Adipocyte (in vitro differentiated cells): ENCODE data around the gene TMEM263.
A peak's percentile ranks its signal among the peaks of the same experiment; 100 is the strongest.
"Not testable (repeated sequence)": the region's sequence is repeated elsewhere in the genome, so short reads cannot be mapped to it uniquely, and the experiment has no call there.

ENCODE experiments used
- DNase-seq: peaks from one replicate; pipeline ENCODE4 v3.0.0-alpha.2; 2015; ENCODE audit warnings: low read depth
- H3K27me3 ChIP-seq: replicated peaks from 2 replicates; pipeline ENCODE4 v1.7.0; 2013; ENCODE audit warnings: mild to moderate bottlenecking, low read length, moderate library complexity; ENCODE audit not compliant: control insufficient read depth, insufficient read depth
- H3K36me3 ChIP-seq: 2 replicates; pipeline ENCODE4 v1.7.0; 2013; ENCODE audit warnings: low read length, mild to moderate bottlenecking, moderate library complexity; ENCODE audit not compliant: control insufficient read depth, insufficient read depth, severe bottlenecking
- H3K4me1 ChIP-seq: 2 replicates; pipeline ENCODE4 v1.7.0; 2013; ENCODE audit warnings: mild to moderate bottlenecking, low read length, moderate library complexity; ENCODE audit not compliant: control insufficient read depth, insufficient read depth
- H3K4me3 ChIP-seq: 2 replicates; pipeline ENCODE4 v1.7.0; 2013; ENCODE audit warnings: mild to moderate bottlenecking, low read length, moderate library complexity
- H3K9ac ChIP-seq: 2 replicates; pipeline ENCODE4 v1.7.0; 2013; ENCODE audit warnings: mild to moderate bottlenecking, low read length, moderate library complexity
- H3K9me3 ChIP-seq: 2 replicates; pipeline ENCODE4 v1.7.0; 2013; ENCODE audit warnings: mild to moderate bottlenecking, low read length, moderate library complexity; ENCODE audit not compliant: control insufficient read depth

The TMEM263 gene

GRCh38 chr12:106987846-106988245 is 32.1 kb downstream of the TMEM263 start:
- Histone ChIP-seq H3K27me3 (no peaks in the 10 kb centered on the region), H3K9ac (peak overlapping the region; percentile 66), H3K4me3 (peak overlapping the region; percentile 93), H3K36me3 (peaks cover 13% of the 10 kb centered on the region), H3K4me1 (peaks cover 35% of the 10 kb centered on the region), H3K9me3 (no peaks in the 10 kb centered on the region)
- no peak for DNase-seq

GRCh38 chr12:106994579-106995220 is 39.0 kb downstream of the TMEM263 start:
- Histone ChIP-seq H3K9ac (peak overlapping the region; percentile 27), H3K4me1 (peaks cover 21% of the 10 kb centered on the region), H3K36me3 (peaks cover 8% of the 10 kb centered on the region), H3K27me3 (no peaks in the 10 kb centered on the region), H3K9me3 (no peaks in the 10 kb centered on the region), H3K4me3 (no peak overlapping the region)
- DNase-seq: peak; percentile 79

DNA sequence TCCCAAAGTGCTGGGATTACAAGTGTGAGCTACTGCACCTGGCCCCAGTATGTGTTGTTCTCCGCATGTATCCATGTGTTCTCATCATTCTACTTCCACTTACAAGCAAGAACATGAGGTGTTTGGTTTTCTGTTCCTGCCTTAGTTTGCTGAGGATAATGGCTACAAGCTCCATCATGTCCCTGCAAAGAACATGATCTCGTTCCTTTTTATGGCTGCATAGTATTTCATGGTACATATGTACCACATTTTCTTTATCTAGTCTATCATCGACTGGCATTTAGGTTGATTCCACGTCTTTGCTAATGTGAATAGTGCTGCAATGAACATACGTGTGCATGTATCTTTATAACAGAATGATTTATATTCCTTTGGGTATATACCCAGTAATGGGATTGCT is 40.4 kb downstream of the TMEM263 start:
- not testable (repeated sequence) for DNase-seq, H3K9ac ChIP-seq, H3K27me3 ChIP-seq, H3K36me3 ChIP-seq, H3K4me3 ChIP-seq, H3K9me3 ChIP-seq
- peaks cover 26% of the 10 kb centered on the region for H3K4me1 ChIP-seq

DNA sequence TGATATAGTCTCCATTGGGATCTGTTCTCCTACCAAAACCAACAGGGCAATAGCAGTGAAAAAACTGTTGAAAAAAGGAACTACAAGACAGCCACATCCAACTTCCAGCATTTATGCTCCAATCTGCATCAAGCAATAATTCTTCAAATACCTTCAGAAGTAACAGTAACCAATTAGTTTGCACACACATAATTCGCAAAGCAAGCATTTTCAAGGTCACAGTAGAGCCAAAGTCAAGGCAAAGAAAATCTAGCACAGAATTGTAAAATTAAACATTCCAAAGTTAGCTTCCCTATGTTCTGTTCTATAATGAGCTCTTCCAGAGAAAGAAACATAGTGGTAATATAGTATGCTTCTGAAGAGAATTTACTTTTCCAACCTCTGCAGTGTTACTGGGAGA is 42.2 kb downstream of the TMEM263 start:
- DNase-seq: no peak
- H3K27me3 ChIP-seq: no peaks in the 10 kb centered on the region
- no peak overlapping the region for H3K4me3 ChIP-seq
- peaks cover 26% of the 10 kb centered on the region for H3K4me1 ChIP-seq
- no peaks in the 10 kb centered on the region for H3K9me3 ChIP-seq
- no peak overlapping the region for H3K9ac ChIP-seq
- peaks cover 8% of the 10 kb centered on the region for H3K36me3 ChIP-seq

DNA sequence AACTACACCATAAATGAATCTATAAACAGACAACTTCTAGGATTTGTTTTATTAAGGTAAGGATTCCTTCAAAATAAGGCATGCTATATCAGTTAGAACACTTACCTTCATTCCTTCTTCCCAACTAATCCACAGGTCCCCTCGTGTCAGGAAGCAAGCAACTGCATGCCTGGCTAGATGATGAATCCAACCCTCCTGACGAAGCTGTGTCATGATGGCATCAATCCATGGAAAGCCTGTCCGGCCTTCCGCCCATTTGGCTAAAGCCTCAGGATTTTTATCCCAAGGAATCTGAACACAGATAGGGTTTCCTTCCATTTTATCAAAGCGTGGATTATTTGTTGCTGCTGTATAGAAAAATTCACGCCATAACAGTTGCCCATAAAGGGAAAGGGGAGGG is 43.7 kb downstream of the TMEM263 start:
- H3K4me1 ChIP-seq: peaks cover 19% of the 10 kb centered on the region
- no peak for DNase-seq
- no peaks in the 10 kb centered on the region for H3K9me3 ChIP-seq
- peaks cover 8% of the 10 kb centered on the region for H3K36me3 ChIP-seq
- peak overlapping the region; percentile 61 for H3K9ac ChIP-seq
- H3K4me3 ChIP-seq: peak overlapping the region; percentile 53
- H3K27me3 ChIP-seq: no peaks in the 10 kb centered on the region

DNA sequence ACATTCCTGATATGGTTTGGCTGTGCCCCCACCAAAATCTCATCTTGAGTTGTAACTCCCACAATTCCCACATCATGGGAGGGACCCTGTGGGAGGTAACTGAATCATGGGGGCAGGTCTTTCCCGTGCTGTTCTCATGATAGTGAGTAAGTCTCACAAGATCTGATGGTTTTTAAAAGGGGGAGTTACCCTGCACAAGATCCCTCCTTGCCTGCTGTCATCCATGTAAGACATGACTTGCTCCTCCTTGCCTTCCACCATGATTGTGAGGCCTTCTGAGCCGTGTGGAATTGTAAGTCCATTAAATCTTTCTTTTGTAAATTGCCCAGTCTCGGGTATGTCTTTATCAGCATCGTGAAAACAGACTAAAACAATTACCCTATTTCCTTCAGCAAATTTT is 47.0 kb downstream of the TMEM263 start:
- not testable (repeated sequence) for H3K9ac ChIP-seq, H3K27me3 ChIP-seq, H3K4me3 ChIP-seq, H3K9me3 ChIP-seq, DNase-seq, H3K36me3 ChIP-seq
- peaks cover 12% of the 10 kb centered on the region for H3K4me1 ChIP-seq

DNA sequence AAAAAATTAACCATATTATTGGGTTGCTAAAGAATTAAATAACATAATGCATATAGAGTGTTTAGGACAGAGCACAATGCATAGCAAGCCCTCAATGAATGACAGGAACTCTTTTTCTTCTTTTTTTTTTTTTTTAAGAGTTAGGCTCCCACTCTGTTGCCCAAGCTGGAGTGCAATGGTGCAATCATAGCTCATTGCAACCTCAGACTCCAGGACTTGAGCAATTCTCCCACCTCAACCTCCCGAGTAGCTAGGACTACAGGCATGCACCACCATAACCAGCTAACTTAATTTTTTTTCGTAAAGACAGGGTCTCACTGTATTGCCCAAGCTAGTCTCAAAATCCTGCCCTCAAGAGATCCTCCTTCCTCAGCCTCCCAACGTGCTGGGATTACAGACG is 51.7 kb downstream of the TMEM263 start:
- H3K27me3 ChIP-seq: no peaks in the 10 kb centered on the region
- H3K9me3 ChIP-seq: no peaks in the 10 kb centered on the region
- no peaks in the 10 kb centered on the region for H3K4me1 ChIP-seq
- H3K9ac ChIP-seq: no peak overlapping the region
- no peak for DNase-seq
- no peaks in the 10 kb centered on the region for H3K36me3 ChIP-seq
- H3K4me3 ChIP-seq: no peak overlapping the region

GRCh38 chr12:107011519-107011918 is 55.8 kb downstream of the TMEM263 start:
- no peaks in the 10 kb centered on the region for H3K36me3 ChIP-seq
- no peaks in the 10 kb centered on the region for H3K4me1 ChIP-seq
- H3K27me3 ChIP-seq: no peaks in the 10 kb centered on the region
- DNase-seq: no peak
- no peak overlapping the region for H3K4me3 ChIP-seq
- peaks cover 5% of the 10 kb centered on the region for H3K9me3 ChIP-seq
- H3K9ac ChIP-seq: no peak overlapping the region

DNA sequence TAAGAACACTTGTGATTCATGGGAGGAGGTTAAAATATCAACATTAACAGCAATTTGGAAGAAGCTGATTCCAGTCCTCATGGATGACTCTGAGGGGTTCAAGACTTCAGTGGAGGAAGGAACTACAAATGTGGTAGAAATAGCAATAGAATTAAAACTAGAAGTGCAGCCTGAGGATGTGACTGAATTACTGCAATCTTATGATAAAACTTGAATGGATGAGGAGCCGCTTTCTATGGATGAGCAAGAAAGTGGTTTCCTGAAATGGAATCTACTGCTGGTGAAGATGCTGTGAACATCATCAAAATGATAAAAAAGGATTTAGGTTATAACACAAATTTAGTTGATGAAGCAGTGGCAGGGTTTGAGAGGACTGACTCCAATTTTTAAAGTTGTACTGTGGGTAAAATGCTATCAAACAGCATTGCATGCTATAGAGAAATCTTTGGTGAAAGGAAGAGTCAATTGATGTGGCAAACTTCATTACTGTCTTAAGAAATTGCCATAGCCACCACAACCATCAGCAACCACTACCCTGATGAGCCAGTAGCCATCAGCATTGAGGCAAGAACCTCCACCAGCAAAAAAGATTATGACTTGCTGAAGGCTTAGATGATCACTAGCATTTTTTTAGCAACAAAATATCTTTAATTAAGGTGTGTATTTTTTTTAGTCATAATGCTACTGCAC is 57.2 kb downstream of the TMEM263 start:
- DNase-seq: no peak
- Histone ChIP-seq H3K36me3 (peaks cover 3% of the 10 kb centered on the region), H3K4me1 (no peaks in the 10 kb centered on the region), H3K9me3 (peaks cover 5% of the 10 kb centered on the region), H3K4me3 (no peak overlapping the region), H3K27me3 (no peaks in the 10 kb centered on the region), H3K9ac (no peak overlapping the region)

DNA sequence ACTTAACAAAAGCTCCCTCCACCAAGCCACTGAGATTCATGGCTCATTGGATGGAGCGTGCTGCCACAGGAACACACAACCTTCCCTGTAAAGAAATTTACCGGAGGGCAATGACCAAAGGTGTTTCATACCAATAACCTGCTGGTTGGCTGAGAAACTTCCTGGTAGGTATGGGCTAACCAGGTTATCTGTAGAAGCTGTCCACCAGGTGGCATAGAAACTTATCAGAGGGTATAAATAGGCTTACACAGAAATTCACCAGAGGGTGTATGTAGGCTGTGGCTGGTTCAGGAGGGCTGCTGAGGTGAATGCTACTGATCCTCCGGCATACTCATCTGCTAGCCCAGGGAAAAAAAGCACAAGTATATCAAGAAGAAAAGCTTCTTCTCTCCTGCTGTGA is 58.3 kb downstream of the TMEM263 start:
- no peak for DNase-seq
- Histone ChIP-seq H3K9ac (no peak overlapping the region), H3K27me3 (no peaks in the 10 kb centered on the region), H3K36me3 (peaks cover 3% of the 10 kb centered on the region), H3K9me3 (peaks cover 5% of the 10 kb centered on the region), H3K4me3 (no peak overlapping the region), H3K4me1 (no peaks in the 10 kb centered on the region)

DNA sequence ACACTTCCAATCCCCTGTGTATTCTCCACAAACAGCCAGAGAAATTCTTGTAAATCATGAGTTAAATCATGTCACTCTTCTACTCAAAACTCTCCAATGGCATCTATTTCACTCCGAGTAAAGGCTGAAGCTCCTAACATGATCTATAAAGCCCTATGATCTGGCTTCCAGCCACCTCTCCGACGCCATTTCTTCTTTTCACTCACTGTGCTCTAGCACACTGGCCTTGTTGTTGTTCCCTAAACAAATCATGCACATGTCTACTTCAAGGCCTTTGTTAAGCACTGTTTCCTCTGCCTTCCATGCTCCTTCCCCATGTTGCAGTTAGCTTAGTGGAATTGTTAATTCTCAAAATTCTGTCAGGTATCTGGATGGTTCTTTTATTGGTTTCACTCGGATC is 61.3 kb downstream of the TMEM263 start:
- Histone ChIP-seq H3K27me3 (no peaks in the 10 kb centered on the region), H3K36me3 (peaks cover 3% of the 10 kb centered on the region), H3K9ac (no peak overlapping the region), H3K9me3 (peaks cover 5% of the 10 kb centered on the region), H3K4me3 (no peak overlapping the region), H3K4me1 (no peaks in the 10 kb centered on the region)
- DNase-seq: no peak

DNA sequence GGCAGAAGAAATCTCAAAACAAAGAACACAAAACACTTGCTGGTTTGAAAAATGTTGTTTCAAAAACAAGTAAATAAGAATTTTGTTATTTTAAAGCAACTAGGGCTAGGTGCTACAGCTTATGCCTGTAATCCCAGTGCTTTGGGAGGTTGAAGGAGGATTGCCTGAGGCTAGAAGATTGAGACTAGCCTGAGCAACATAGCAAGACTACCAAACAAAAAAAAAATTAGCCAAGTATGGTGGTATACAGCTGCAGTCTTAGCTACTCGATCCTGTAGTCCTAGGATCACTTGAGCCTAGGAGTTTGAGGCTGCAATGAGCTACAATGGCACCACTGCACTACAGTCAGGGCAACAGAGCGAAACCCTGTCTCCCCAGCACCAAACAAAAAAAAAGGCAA is 63.8 kb downstream of the TMEM263 start:
- H3K9ac ChIP-seq: no peak overlapping the region
- peaks cover under 1% of the 10 kb centered on the region for H3K9me3 ChIP-seq
- peaks cover 3% of the 10 kb centered on the region for H3K36me3 ChIP-seq
- no peaks in the 10 kb centered on the region for H3K4me1 ChIP-seq
- no peaks in the 10 kb centered on the region for H3K27me3 ChIP-seq
- no peak for DNase-seq
- H3K4me3 ChIP-seq: no peak overlapping the region
